Pancreas (tissue), 10 donors: ENCODE data around the gene BICRA. TPM values are rescaled to one million over a fixed set of nuclear protein-coding genes. Genes with fewer than 3 reads are reported as not detected.

Experiments
- ATAC-seq, 4 donors: fragments of 200-7000 bp; cut with Tn5 transposase; one replicate each; pipeline versions ENCODE4 v1.8.0 to v1.9.1; 2020; ENCODE audit warnings: mild to moderate bottlenecking in 4 of 4, moderate library complexity in 4 of 4
- DNase-seq, 6 donors: peaks; one replicate each; pipeline ENCODE4 v3.0.0-alpha.2; 2020
- FAIRE-seq: peaks from 2 replicates; lab custom pipeline; 2012; peaks lifted over from hg19 to GRCh38; lab: Jason Lieb, UNC
- H3K27ac ChIP-seq, 4 donors: fragments of 200-600 bp; sonication (generic); 1 replicate in 3 of 4; 2 replicates in 1 of 4; pipeline versions ENCODE4 v1.5.0 to v1.8.0; 2020
- H3K27me3 ChIP-seq, 4 donors: fragments of 200-600 bp; one replicate each; pipeline ENCODE4 v1.8.0; 2021
- H3K36me3 ChIP-seq, 3 donors: fragments of 200-600 bp; sonication (generic) in 1 of 3; one replicate each; pipeline versions ENCODE4 v1.5.0 to v1.8.0; 2020 to 2021
- H3K4me1 ChIP-seq, 3 donors: fragments of 200-600 bp; one replicate each; pipeline ENCODE4 v1.8.0; 2021
- H3K4me3 ChIP-seq, 4 donors: fragments of 200-600 bp; sonication (generic) in 2 of 4; one replicate each; pipeline versions ENCODE4 v1.5.0 to v1.8.0; 2020 to 2021
- H3K9me3 ChIP-seq, 4 donors: fragments of 200-600 bp; one replicate each; pipeline ENCODE4 v1.8.0; 2021
- WGBS, 2 donors: extraction: QIAGEN DNeasy Blood & Tissue Kit; methylation state at CpG; one replicate each; pipeline ENCODE4 v1.1.7; 2013; 5-methylcytosine and 5-hydroxymethylcytosine counted together
- intact Hi-C, 3 donors: fragments of 100-400 bp; cut with DNase I; formaldehyde crosslinking; loops; one replicate each; pipeline versions ENCODE4 v1.11.1 to v1.14.2; 2022
- polyA plus RNA-seq, 2 donors: library from polyadenylated mRNA; stranded (reverse); fragments of 200-250 nt; gene quantifications; one replicate each; pipeline ENCODE4 v1.2.3, GENCODE V29; 2013
- total RNA-seq, 6 donors: library from RNA; stranded (reverse); fragmentation: NEBNext Ultra II Directional in 4 of 6; extraction: Animal tissue kit (Norgen Biotek cat#: 25700) in 4 of 6; gene quantifications; one replicate each; pipeline versions ENCODE4 v1.2.1 to v1.2.4, GENCODE V29; 2021 to 2023
- TF ChIP-seq, protein P1 (sequence below), 4 donors: fragments of 200-600 bp; sonication (generic) in 3 of 4; IDR thresholded peaks; one replicate each; pipeline versions ENCODE4 v1.5.0 to v1.8.0; 2021; ENCODE audit warnings: antibody characterized with exemption in 4 of 4
- donor health status: healthy with polysubstance abuse.
- donor health status: DM: no; HTN: no; CAD: no; lungs with moderate emphysema.
- donor health status: DM: no; HTN: no; CAD: no.
- donor health status: control.
- donor health status: control.
- donor health status: Bipolar disorder and iron deficiency.
- donor health status: DM: yes; HTN: yes; CAD: no.
- donor health status: DM: no; HTN: no; CAD: no.
- donor health status: DM: no; HTN: no; CAD: no.
- donor health status: DM: yes; HTN: yes; CAD: no.

BICRA gene
- total and polyA plus RNA-seq, 8 donors: 2.7 to 10.4 (median 5.9) TPM

DNA sequence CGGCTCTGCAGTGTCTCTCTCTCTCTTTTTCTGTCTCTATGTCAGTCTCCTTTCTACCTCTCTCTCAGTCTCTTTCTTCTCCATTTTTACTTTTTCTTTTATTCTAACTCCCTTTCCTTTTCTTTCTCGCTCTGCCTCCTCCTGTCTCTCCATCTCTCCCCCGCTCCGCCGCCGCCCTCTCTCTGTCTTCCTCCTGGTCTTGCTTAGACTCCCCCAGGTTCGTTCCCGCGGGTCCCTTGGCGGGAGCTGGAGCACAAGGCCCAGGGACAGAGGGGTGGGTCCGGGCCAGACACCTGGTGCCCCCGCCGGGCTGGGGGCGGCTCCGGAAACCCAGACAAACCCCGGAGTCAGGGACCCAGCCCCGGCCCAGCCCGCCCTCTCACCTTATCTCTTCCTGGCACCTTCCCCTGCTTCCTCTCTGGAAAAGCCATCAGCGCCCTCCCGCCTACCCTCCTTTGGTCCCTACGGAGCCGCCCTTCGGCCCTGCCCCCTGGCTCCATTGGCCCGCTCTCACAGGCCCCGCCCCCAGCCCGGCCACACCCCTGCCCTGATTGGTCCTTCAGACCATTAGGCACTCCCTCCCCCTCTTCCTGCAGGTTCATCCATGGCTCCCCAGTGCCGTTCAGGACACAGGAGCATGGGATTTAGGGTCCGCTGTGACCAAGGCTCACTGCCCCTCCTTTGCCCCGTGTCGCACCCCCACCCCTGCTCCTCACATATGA, 121.0 kb downstream of the BICRA start:
- intact Hi-C loops: no loop called here
- DNase-seq: peak; percentile 87 to 96 (median 91)
- WGBS, 2 donors: 28 to 37% methylated on average over 30 of the region's 30 CpGs
- FAIRE-seq: no peak
- TF ChIP-seq, protein P1, sequence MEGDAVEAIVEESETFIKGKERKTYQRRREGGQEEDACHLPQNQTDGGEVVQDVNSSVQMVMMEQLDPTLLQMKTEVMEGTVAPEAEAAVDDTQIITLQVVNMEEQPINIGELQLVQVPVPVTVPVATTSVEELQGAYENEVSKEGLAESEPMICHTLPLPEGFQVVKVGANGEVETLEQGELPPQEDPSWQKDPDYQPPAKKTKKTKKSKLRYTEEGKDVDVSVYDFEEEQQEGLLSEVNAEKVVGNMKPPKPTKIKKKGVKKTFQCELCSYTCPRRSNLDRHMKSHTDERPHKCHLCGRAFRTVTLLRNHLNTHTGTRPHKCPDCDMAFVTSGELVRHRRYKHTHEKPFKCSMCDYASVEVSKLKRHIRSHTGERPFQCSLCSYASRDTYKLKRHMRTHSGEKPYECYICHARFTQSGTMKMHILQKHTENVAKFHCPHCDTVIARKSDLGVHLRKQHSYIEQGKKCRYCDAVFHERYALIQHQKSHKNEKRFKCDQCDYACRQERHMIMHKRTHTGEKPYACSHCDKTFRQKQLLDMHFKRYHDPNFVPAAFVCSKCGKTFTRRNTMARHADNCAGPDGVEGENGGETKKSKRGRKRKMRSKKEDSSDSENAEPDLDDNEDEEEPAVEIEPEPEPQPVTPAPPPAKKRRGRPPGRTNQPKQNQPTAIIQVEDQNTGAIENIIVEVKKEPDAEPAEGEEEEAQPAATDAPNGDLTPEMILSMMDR (IDR thresholded peaks at IDR 0.05): no peak
- Histone ChIP-seq H3K27ac (peak overlapping the region; percentile 69 to 89 (median 78)), H3K9me3 (no peaks in the 10 kb centered on the region), H3K27me3 (no peaks in the 10 kb centered on the region), H3K4me1 (peaks cover 0 to 6% (median 0%) of the 10 kb centered on the region in 3 donors), H3K36me3 (peaks cover 0 to 15% (median 0%) of the 10 kb centered on the region in 3 donors), H3K4me3 (peak overlapping the region in 3 of 4 donors; percentile 12 to 37 (median 36))
- ATAC-seq: peak; percentile 86 to 92 (median 89)

DNA sequence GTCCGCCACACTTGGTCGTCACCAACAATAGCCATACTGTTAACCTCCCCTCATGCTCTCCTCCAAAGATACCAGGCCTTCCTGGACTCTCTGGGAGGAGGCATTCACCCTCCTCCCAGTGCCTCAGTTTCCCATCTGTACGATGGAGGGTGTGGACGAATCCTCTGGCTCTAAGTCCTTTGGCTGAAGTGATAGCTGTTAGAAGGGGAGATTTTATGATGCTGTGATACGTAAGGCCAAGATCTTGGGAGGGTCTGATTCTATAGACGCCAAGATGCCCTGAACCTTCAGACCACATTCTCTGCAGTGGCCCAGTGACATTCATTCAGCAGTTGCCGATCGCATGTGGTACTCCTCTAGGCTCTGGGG, 121.6 kb downstream of the BICRA start:
- Histone ChIP-seq H3K36me3 (peaks cover 0 to 15% (median 0%) of the 10 kb centered on the region in 3 donors), H3K27ac (peak overlapping the region; percentile 28 to 89 (median 77)), H3K4me1 (peaks cover 0 to 6% (median 0%) of the 10 kb centered on the region in 3 donors), H3K9me3 (no peaks in the 10 kb centered on the region), H3K4me3 (no peak overlapping the region), H3K27me3 (no peaks in the 10 kb centered on the region)
- 88 to 92% methylated on average over 8 of the region's 8 CpGs for WGBS, 2 donors
- ATAC-seq (no peak), DNase-seq (no peak), FAIRE-seq (no peak)
- TF ChIP-seq, protein P1 (IDR thresholded peaks at IDR 0.05): no peak
- intact Hi-C loops: no loop called here

DNA sequence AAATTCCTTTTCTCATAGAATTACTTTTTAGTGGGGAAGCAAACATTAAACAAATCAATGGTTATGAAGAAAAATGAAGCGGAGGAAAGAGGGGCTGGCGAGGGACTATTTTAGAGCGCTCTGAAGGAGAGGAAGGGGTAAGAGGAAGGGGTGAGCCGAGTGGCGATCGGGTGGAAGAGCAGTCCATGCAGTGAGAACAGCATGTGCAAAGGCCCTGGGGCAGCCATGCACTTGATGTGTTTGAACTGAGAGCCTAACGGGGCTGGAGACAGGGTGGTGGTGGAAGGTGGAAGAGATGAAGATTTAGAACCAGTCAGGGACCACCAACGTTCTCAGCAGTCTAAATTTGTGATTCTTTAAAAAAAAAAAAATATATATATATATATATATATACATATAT, 122.0 kb downstream of the BICRA start:
- no peaks in the 10 kb centered on the region for H3K9me3 ChIP-seq
- H3K27me3 ChIP-seq: no peaks in the 10 kb centered on the region
- 94 to 95% methylated on average over 8 of the region's 8 CpGs for WGBS, 2 donors
- H3K4me3 ChIP-seq: no peak overlapping the region
- intact Hi-C loops: no loop called here
- H3K36me3 ChIP-seq: peaks cover 0 to 14% (median 0%) of the 10 kb centered on the region in 3 donors
- peak overlapping the region in 1 of 4 donors; percentile 89 for H3K27ac ChIP-seq
- no peak for FAIRE-seq
- ATAC-seq: no peak
- no peak for DNase-seq
- H3K4me1 ChIP-seq: peaks cover 0 to 6% (median 0%) of the 10 kb centered on the region in 3 donors
- TF ChIP-seq, protein P1 (IDR thresholded peaks at IDR 0.05): no peak

DNA sequence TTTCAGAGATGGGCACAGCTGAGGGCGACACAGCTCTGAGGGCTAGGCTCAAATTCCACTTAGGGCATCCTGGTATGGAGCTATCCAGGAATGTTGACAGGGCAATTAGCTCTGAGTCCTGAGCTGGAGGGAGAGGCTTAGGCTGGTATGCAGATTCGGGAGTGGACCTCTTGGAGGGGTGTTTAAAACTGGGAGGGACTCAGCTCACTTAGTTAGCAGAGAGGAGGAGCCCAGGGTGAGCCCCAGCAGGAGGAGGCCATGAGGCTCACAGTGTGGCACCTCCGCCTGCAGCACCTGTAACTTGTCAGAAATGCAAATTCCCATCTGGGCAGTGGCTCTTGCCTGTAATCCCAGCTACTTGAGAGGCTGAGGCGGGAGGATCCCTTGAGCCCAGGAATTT, 126.2 kb downstream of the BICRA start:
- FAIRE-seq: no peak

More for the DNA sequence above, 126.2 kb downstream of the BICRA start:
- H3K4me3 ChIP-seq: no peak overlapping the region
- 89 to 90% methylated on average over 4 of the region's 4 CpGs for WGBS, 2 donors
- no peak overlapping the region for H3K27ac ChIP-seq
- no peak for ATAC-seq
- H3K4me1 ChIP-seq: no peaks in the 10 kb centered on the region
- peaks cover 0 to 4% (median 0%) of the 10 kb centered on the region in 3 donors for H3K36me3 ChIP-seq
- TF ChIP-seq, protein P1 (IDR thresholded peaks at IDR 0.05): no peak
- no peaks in the 10 kb centered on the region for H3K9me3 ChIP-seq
- no peaks in the 10 kb centered on the region for H3K27me3 ChIP-seq
- intact Hi-C loops: no loop called here
- no peak for DNase-seq
